GM12878 (cell line): ENCODE measurements around the gene HMGXB3. TPM values are rescaled to one million over a fixed set of nuclear protein-coding genes. Genes with fewer than 3 reads are reported as not detected.

Experiments
- ATAC-seq: fragments of 200-7000 bp; cut with Tn5 transposase; 3 replicates; pipeline ENCODE4 v1.9.1; 2020; ENCODE audit warnings: mild to moderate bottlenecking, moderate library complexity
- BruUV-seq: library from RNA; stranded (reverse); fragments of 400-500 nt; replicated peaks from 2 replicates; lab custom pipeline; 2021; lab: Mats Ljungman, UMichigan
- CTCF ChIA-PET: fragments of 300-600 bp; sonication (Branson Sonifier 250); formaldehyde crosslinking; extraction: SDS; loops from one replicate; lab custom pipeline; 2021; ENCODE audit warnings: inconsistent platforms; lab: Yijun Ruan, JAX
- POLR2A ChIA-PET: fragments of 350-600 bp; formaldehyde crosslinking; extraction: SDS; loops from one replicate; lab custom pipeline; 2021; ENCODE audit warnings: inconsistent platforms; lab: Charles Lee
- RAD21 ChIA-PET: fragments of 300-600 bp; sonication (Branson Sonifier 250); formaldehyde crosslinking; loops from one replicate; lab custom pipeline; 2023; ENCODE audit warnings: antibody characterized with exemption; ENCODE audit not compliant: unreplicated experiment; lab: Charles Lee
- SMC1A ChIA-PET: fragments of 300-600 bp; sonication (Branson Sonifier 250); formaldehyde crosslinking; loops from one replicate; lab custom pipeline; 2023; ENCODE audit not compliant: unreplicated experiment, uncharacterized antibody; lab: Charles Lee
- DNase-seq: peaks from one replicate; pipeline ENCODE4 v3.0.0-alpha.2; 2011; ENCODE audit warnings: low read depth, low spot score
- FAIRE-seq: peaks from 3 replicates; lab custom pipeline; 2011; peaks lifted over from hg19 to GRCh38; lab: Jason Lieb, UNC
- H2AFZ ChIP-seq: 2 replicates; pipeline ENCODE4 v1.6.0; 2011; ENCODE audit warnings: low read depth, low read length, control low read depth; ENCODE audit not compliant: control insufficient read depth
- H3K27ac ChIP-seq: 2 replicates; pipeline ENCODE4 v1.5.1; 2011; ENCODE audit warnings: control low read depth; ENCODE audit not compliant: control insufficient read depth, insufficient read depth
- H3K27me3 ChIP-seq, 2 experiments: replicated peaks in 1 of 2; 2 replicates each; pipeline versions ENCODE4 v1.6.0 to v1.6.1; 2011; ENCODE audit warnings: low read length in 1 of 2; ENCODE audit not compliant: control insufficient read depth in 2 of 2, insufficient read depth in 2 of 2
- H3K36me3 ChIP-seq, 2 experiments: 2 replicates each; pipeline ENCODE4 v1.5.1; 2011; ENCODE audit warnings: low read length in 1 of 2; ENCODE audit not compliant: control insufficient read depth in 2 of 2, insufficient read depth in 2 of 2
- H3K4me1 ChIP-seq: 2 replicates; pipeline ENCODE4 v1.6.1; 2011; ENCODE audit warnings: mild to moderate bottlenecking, low read length, moderate library complexity, mixed read lengths; ENCODE audit not compliant: control insufficient read depth, insufficient read depth
- H3K4me2 ChIP-seq: 2 replicates; pipeline ENCODE4 v1.6.0; 2011; ENCODE audit warnings: control low read depth; ENCODE audit not compliant: control insufficient read depth, insufficient read depth
- H3K4me3 ChIP-seq: fragments of 200-600 bp; sonication (generic); 2 replicates; pipeline ENCODE4 v1.5.1; 2016
- H3K79me2 ChIP-seq: 2 replicates; pipeline ENCODE4 v1.6.0; 2011; ENCODE audit warnings: low read length; ENCODE audit not compliant: control insufficient read depth, insufficient read depth
- H3K9ac ChIP-seq: 2 replicates; pipeline ENCODE4 v1.8.0; 2011; ENCODE audit warnings: low read length, control low read depth, mixed read lengths; ENCODE audit not compliant: control insufficient read depth, insufficient read depth
- H3K9me3 ChIP-seq: replicated peaks from 3 replicates; pipeline ENCODE4 v1.5.1; 2011; ENCODE audit warnings: mild to moderate bottlenecking, low read length; ENCODE audit not compliant: control insufficient read depth, insufficient read depth
- H4K20me1 ChIP-seq: 2 replicates; pipeline ENCODE4 v1.6.0; 2011; ENCODE audit not compliant: control insufficient read depth, insufficient read depth
- ETV6 ChIP-seq, 2 experiments: fragments of 450-650 bp in 1 of 2; IDR thresholded peaks in 1 of 2; conservative IDR thresholded peaks in 1 of 2; 2 replicates each; pipeline ENCODE4 v1.6.1; 2014; ENCODE audit warnings: antibody characterized with exemption in 1 of 2, borderline replicate concordance in 1 of 2, low read depth in 1 of 2, mild to moderate bottlenecking in 1 of 2, moderate library complexity in 1 of 2
- ZNF274 ChIP-seq: IDR thresholded peaks from one replicate; pipeline ENCODE4 v1.8.0; 2011; ENCODE audit not compliant: insufficient read length, insufficient read depth
- ZSCAN29 ChIP-seq: fragments of 450-650 bp; IDR thresholded peaks from 2 replicates; pipeline ENCODE4 v1.6.1; 2017; ENCODE audit warnings: mild to moderate bottlenecking, moderate library complexity
- ZZZ3 ChIP-seq: IDR thresholded peaks from 2 replicates; pipeline ENCODE4 v1.6.1; 2011; ENCODE audit warnings: low read depth; ENCODE audit not compliant: control insufficient read depth, insufficient read length
- WGBS: methylation state at CpG from one replicate; pipeline ENCODE4 v1.1.6; 2016; ENCODE audit warnings: low lambda C conversion rate; ENCODE audit not compliant: insufficient replicate concordance, insufficient coverage; ENCODE audit errors: missing lambda C conversion rate; 5-methylcytosine and 5-hydroxymethylcytosine counted together
- in situ Hi-C: fragments of 300-500 bp; cut with MboI; formaldehyde crosslinking; loops from 9 replicates; pipeline ENCODE4 v1.14.3; 2018; ENCODE audit warnings: mixed read lengths
- intact Hi-C: fragments of 100-400 bp; cut with micrococcal nuclease; formaldehyde crosslinking; loops from one replicate; pipeline ENCODE4 v1.14.2; 2022; ENCODE audit not compliant: unreplicated experiment
- polyA plus RNA-seq, 11 experiments: library from polyadenylated mRNA; depleted of rRNA in 4 of 11; unstranded in 6 of 11; stranded (reverse) in 5 of 11; fragments of >200 nt; fragmentation: Nextera tagmentation in 4 of 11; fragmentation: Illumina TruSeq in 1 of 11; extraction: Ambion mirVana in 4 of 11; extraction: Trizol in 1 of 11; gene quantifications; 1 replicate in 1 of 11; 2 replicates in 10 of 11; pipeline versions ENCODE4 v1.2.1 to v1.2.3, GENCODE V29; 2011 to 2016; ENCODE audit warnings: inconsistent platforms in 2 of 11, missing spikeins in 2 of 11, low read depth in 1 of 11
- total RNA-seq, 4 experiments: library from RNA; depleted of rRNA in 3 of 4; stranded (reverse); fragments of >200 nt in 3 of 4; fragmentation: Illumina TruSeq in 1 of 4; extraction: Trizol in 1 of 4; gene quantifications; 2 replicates each; pipeline versions ENCODE4 v1.2.1 to v1.2.3, GENCODE V29; 2013 to 2021
- TF ChIP-seq, protein P1 (sequence below): fragments of 450-650 bp; formaldehyde crosslinking; IDR thresholded peaks from 2 replicates; pipeline ENCODE4 v1.4.0; 2022; ENCODE audit warnings: mild to moderate bottlenecking, moderate library complexity

HMGXB3 gene
- total and polyA plus RNA-seq, 10 of the 15 experiments (the other 5 are each of a cell fraction or from before 2014, with no cell fraction given), result 1.00 to 42.2 (median 28.1) TPM

DNA sequence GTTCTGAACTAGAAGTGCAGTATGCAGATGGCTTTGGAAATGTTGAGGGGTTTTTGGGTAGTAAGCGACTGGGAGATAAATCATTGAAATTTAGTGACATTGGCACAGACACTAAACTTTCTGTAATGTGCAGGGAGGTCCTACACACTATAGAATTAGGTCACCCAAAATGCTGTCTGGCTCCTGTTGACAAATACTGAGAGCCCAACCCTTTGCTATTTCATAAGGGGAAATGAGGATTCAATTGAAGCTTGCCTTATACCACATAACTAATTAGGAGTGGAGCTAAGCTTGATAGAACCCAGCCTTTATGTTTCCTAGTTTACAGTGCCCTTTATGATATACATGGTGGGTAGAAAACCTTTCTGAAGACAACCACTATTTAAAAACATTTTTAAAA, 22.6 kb downstream of the HMGXB3 start:
- no peak for ATAC-seq
- ChIA-PET CTCF (interaction anchor here (1.4 to 2.2 kb wide), 2 partner anchors 51 to 189 kb away, joined by 3 to 8 read pairs; no protein-coding TSS in a partner anchor), RAD21 (interaction anchor here (1.0 to 1.2 kb wide), 2 partner anchors 78 to 162 kb away, joined by 3 read pairs; no protein-coding TSS in a partner anchor), SMC1A (interaction anchor here (0.6 to 2.9 kb wide), 4 partner anchors 8 to 405 kb away, joined by 3 to 8 read pairs (median 4); no protein-coding TSS in a partner anchor), POLR2A (interaction anchor here (0.5 kb wide), 1 partner anchor 617 kb away, joined by 3 read pairs; no protein-coding TSS in a partner anchor)
- Histone ChIP-seq H3K9me3 (no peaks in the 10 kb centered on the region), H3K4me3 (no peak overlapping the region), H3K79me2 (no peaks in the 10 kb centered on the region), H3K36me3 (peaks cover 11 to 28% of the 10 kb centered on the region in 2 experiments), H3K4me1 (no peaks in the 10 kb centered on the region), H2AFZ (no peak overlapping the region), H3K27me3 (no peaks in the 10 kb centered on the region), H3K27ac (no peak overlapping the region), H3K4me2 (no peak overlapping the region), H4K20me1 (no peaks in the 10 kb centered on the region), H3K9ac (no peak overlapping the region)
- 100% methylated on average over 1 of the region's 1 CpG for WGBS
- intact Hi-C loops (no loop called here), in situ Hi-C loops (no loop called here)
- DNase-seq, result no peak
- FAIRE-seq, result no peak
- TF ChIP-seq, protein P1, sequence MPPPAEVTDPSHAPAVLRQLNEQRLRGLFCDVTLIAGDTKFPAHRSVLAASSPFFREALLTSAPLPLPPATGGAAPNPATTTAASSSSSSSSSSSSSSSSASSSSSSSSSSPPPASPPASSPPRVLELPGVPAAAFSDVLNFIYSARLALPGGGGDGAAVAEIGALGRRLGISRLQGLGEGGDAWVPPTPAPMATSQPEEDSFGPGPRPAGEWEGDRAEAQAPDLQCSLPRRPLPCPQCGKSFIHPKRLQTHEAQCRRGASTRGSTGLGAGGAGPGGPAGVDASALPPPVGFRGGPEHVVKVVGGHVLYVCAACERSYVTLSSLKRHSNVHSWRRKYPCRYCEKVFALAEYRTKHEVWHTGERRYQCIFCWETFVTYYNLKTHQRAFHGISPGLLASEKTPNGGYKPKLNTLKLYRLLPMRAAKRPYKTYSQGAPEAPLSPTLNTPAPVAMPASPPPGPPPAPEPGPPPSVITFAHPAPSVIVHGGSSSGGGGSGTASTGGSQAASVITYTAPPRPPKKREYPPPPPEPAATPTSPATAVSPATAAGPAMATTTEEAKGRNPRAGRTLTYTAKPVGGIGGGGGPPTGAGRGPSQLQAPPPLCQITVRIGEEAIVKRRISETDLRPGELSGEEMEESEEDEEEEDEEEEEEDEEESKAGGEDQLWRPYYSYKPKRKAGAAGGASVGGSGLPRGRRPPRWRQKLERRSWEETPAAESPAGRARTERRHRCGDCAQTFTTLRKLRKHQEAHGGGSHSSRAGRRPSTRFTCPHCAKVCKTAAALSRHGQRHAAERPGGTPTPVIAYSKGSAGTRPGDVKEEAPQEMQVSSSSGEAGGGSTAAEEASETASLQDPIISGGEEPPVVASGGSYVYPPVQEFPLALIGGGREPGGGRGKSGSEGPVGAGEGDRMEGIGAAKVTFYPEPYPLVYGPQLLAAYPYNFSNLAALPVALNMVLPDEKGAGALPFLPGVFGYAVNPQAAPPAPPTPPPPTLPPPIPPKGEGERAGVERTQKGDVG (CRISPR knock-in tag), result no peak
- TF ChIP-seq ZNF274 (no peak), ZSCAN29 (no peak), ZZZ3 (no peak), ETV6 (conservative IDR thresholded peaks at IDR 0.05 in 1 of 2, IDR thresholded peaks at IDR 0.05 in 1 of 2; ENCODE audit: borderline replicate concordance in 1 of 2, low read depth in 1 of 2) (no peak)
- no TSS peak for BruUV-seq
